Stimulated activated CD4-positive, alpha-beta T cell treated with anti-CD3 and anti-CD28 coated beads, Interleukin-1b, Interleukin-23, amount 100 ng/mL, for 4 hours (primary cell): ENCODE measurements around the gene OR1N2.
"Not testable (repeated sequence)": the region's sequence is repeated elsewhere in the genome, so short reads cannot be mapped to it uniquely, and the experiment has no call there.

Experiments used
- DNase-seq, 2 donors: peaks; one replicate each; pipeline ENCODE4 v3.0.0-alpha.2; 2020; ENCODE audit warnings: low read depth in 2 of 2

OR1N2 gene

DNA sequence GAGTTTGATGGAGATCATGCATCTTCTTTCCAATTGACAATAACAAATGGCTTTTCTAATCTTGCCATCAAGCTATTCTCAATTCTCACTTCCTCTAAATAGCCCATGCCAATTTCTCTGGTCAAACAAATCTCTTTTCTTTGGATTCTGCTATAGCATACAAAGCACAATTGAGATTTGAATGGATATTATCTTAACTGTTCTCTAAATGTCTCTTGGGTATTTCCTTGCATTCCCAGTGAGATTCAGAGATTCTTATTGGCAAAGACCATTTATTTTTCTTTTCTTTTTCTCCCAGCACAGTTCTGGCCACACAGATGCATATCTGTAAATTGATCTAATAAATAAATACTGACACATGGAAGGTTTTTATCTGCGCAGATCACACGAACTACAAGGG lies at the start of gene OR1N2:
Gene OR1N2 (plus strand): TSS at position 301 of the 400 bp plus-strand sequence. CDS start 100 bp downstream, outside the sequence.
- no peak for DNase-seq

DNA sequence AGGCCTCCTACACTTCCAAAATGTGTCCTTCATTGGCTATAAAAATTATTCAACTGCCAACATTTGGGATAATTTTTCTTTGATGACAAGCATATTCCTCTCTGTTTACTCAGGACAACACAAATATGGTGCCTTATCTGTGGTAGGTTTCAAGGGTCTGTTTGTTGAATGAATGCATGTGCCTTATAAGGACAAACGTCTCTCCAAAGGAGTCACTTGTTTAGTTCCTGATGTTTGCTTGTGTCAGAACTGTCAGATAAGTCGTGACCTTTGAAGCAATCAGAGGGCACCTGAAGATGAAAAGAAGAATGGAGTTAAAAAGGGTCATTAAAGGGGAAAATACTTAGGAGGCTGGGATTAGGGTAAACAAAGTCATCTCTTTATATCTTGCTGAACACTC lies 45.9 kb upstream of the OR1N2 start:
- DNase-seq = no peak

GRCh38 chr9:122510502-122510901 lies 42.4 kb upstream of the OR1N2 start, which contains the start of gene OR1J2:
TSS of gene OR1J2 (plus strand) at chr9:122510802. CDS start at chr9:122510802, 0 bp downstream.
- no peak for DNase-seq

- DNase-seq = no peak
Measured at GRCh38 chr9:122518226-122518625, 34.7 kb upstream of the OR1N2 start.

DNA sequence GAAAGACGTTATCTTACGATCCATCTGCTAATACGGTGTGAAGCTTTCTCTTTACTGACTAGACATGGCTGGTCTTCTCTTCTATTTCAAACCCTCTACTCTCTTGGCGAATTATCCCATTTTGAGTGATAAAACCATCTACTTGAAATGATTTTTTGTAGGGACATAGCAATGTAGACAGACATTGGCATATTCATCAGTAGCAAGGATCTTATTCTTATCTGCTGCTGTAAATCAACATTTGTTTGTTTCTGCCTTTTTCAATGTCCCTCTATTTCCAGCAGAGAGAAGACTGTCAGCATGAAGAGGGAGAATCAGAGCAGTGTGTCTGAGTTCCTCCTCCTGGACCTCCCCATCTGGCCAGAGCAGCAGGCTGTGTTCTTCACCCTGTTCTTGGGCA lies 34.1 kb upstream of the OR1N2 start, which contains the start of gene OR1J4:
Gene OR1J4 (plus strand): TSS at position 301 of the 400 bp plus-strand sequence. CDS start 0 bp downstream, at position 301.
- DNase-seq = no peak

- DNase-seq = no peak
Measured at GRCh38 chr9:122519376-122519775, 33.5 kb upstream of the OR1N2 start.

- DNase-seq = no peak
Measured at GRCh38 chr9:122526602-122527001, 26.3 kb upstream of the OR1N2 start.

DNA sequence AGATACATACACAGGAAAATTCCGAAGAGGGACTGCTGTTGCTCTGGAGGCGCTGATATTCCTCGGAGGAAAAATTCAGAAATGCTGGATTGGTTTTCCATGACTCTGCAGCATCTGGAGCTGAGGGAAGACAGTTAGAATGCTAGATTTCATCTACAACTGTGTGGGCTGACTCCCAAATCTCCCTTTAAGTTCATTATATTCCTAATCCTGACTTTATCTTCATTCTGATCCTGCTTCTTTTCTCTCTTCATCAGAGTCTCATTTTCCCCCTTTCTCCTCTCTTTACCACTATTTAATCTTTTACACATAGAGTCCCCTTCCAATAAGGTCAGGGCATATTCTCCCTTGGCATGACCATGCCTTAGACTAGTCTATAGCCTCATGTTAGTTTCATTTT lies 25.7 kb upstream of the OR1N2 start, which contains the start of gene OR1N1:
Gene OR1N1 (minus strand): TSS at position 101 of the 400 bp plus-strand sequence. CDS start 0 bp downstream, at position 101.
- no peak for DNase-seq

- DNase-seq = not testable (repeated sequence)
Measured at GRCh38 chr9:122531157-122531556, 21.8 kb upstream of the OR1N2 start.

- no peak for DNase-seq
Measured at GRCh38 chr9:122536134-122536533, 16.8 kb upstream of the OR1N2 start.

- not testable (repeated sequence) for DNase-seq
Measured at GRCh38 chr9:122537066-122537465, 15.8 kb upstream of the OR1N2 start.

DNA sequence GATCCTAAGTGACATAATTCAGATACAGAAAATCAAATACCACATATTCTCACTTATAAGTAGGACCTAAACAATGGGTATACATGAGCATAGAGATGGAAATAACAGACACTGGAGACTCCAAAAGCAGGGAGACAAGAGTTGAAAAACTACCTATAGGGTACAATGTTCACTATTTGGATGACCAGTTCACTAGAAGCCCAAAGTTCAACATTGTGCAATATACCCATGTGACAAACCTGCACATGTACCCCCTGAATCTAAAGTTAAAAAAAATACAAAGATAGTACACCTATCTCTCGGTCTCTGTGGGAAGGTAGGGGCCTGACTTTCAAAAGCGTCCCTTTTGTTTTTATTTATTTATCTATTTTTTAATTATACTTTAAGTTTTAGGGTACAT lies 14.2 kb upstream of the OR1N2 start:
- no peak for DNase-seq

GRCh38 chr9:122546196-122546595 lies 6.7 kb upstream of the OR1N2 start:
- no peak for DNase-seq

DNA sequence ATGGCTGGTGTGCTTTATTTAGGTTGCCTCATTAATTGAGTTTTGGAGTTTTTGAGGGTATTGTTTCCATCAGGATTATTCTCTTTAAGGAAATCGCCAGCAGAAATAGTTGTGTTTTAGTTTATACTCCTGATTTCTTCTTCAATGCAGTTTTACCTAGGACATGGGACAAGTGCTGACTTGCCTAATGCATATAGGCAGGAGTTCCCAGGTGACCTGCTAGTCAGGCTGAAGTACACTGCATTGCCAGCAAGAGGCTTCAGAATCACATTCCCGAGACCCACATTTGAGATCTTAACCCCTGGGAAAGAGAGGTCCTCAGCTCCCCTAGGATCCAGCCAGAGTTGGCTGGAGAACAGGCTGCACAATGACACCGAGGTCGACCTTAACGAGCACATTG lies 1.5 kb upstream of the OR1N2 start:
- DNase-seq = no peak

DNA sequence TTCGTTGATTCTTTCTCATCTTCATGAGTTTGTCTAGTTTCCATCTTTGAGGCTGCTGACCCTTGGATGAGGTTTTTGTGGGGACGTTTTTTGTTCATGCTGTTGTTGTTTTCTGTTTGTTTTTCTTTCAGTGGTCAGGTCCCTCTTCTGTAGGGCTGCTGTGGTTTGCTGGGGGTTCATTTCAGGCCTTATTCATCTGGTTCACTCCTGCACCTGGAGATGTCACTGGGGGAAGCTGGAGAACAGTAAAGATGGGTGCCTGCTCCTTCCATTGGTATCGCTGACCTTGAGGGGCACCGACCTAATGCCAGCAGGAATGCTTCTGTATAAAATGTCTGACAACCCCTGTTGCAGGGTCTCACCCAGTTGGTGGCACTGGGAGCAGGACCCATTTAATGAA lies 8.5 kb downstream of the OR1N2 start:
- no peak for DNase-seq

GRCh38 chr9:122562134-122562760 lies 9.3 kb downstream of the OR1N2 start:
- DNase-seq = no peak

DNA sequence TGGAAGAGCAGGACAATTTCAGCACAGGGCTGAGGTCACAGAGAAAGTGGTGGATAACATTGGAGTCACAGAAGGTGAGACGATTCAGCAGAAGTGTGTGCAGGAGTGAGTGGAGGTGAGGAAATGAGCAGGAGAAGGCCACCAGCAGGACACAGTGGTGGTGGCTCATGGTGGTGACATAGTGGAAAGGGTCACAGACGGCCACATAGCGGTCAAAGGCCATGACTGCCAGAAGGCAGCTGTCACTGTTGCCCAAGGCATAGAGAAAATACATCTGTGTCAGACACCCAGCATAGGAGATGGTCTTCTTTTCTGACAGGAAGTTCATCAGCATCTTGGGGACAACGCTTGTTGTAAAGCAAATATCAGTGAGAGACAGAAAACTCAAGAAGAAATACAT lies 15.0 kb downstream of the OR1N2 start:
- DNase-seq = no peak

DNA sequence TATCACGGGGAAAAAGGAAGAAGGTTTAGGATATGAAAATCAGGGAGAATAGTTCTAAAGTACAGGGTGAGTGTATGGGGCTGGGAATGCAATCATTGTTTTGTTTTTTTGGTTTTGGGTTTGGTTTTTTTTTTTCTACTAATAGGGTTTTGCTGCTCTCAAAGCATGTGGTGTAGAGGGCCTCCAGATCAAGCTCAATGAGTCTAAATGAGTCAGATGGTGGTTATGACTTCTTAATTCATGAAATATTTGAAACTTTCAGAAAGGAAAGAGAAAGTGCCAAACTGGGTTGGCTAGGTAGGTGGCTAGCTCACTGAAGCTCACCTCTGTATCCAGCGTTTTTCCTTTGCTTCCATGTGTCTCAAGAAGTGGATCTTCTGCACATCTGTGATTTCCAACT lies 19.5 kb downstream of the OR1N2 start:
- DNase-seq = no peak

- DNase-seq = no peak
Measured at GRCh38 chr9:122579874-122580273, 27.0 kb downstream of the OR1N2 start.

- no peak for DNase-seq
Measured at GRCh38 chr9:122580360-122580759, 27.4 kb downstream of the OR1N2 start.

- not testable (repeated sequence) for DNase-seq
Measured at GRCh38 chr9:122583284-122583683, 30.4 kb downstream of the OR1N2 start, which contains the start of gene OR1L8. TSS of gene OR1L8 (minus strand) at chr9:122583384. CDS start at chr9:122568477, 14,907 bp downstream.
